ENCODE measurements around the gene BICD1. TPM values are rescaled to one million over a fixed set of nuclear protein-coding genes. Genes with fewer than 3 reads are reported as not detected.

BICD1 gene
- total RNA-seq, 6 experiments from 2014 or later: 1.0 to 4.9 (median 2.1) TPM

- Histone ChIP-seq H3K4me1 (no peaks in the 10 kb centered on the region), H3K27ac (no peak overlapping the region), H3K36me3 (no peaks in the 10 kb centered on the region), H3K27me3 (no peaks in the 10 kb centered on the region), H3K4me3 (no peak overlapping the region), H3K9me3 (no peaks in the 10 kb centered on the region)
- intact Hi-C loops (cut with DNase I): no loop called here
- 76% methylated on average over 6 of the region's 6 CpGs for WGBS (ENCODE audit: insufficient coverage, low coverage, low lambda C conversion rate, missing lambda C conversion rate)
- no peak for DNase-seq
- ATAC-seq: no peak
- TF ChIP-seq CTCF (IDR thresholded peaks at IDR 0.05) (no peak), POLR2A (IDR thresholded peaks at IDR 0.05) (no peak)
Measured at GRCh38 chr12:32254260-32254956, 147.8 kb downstream of the BICD1 start.

GRCh38 chr12:32255588-32255987 lies 148.9 kb downstream of the BICD1 start:
- Histone ChIP-seq H3K36me3 (no peaks in the 10 kb centered on the region), H3K4me3 (no peak overlapping the region), H3K4me1 (no peaks in the 10 kb centered on the region), H3K27ac (no peak overlapping the region), H3K9me3 (no peaks in the 10 kb centered on the region), H3K27me3 (no peaks in the 10 kb centered on the region)
- no peak for ATAC-seq
- no peak for DNase-seq
- TF ChIP-seq POLR2A (IDR thresholded peaks at IDR 0.05) (no peak), CTCF (IDR thresholded peaks at IDR 0.05) (no peak)
- WGBS (ENCODE audit: insufficient coverage, low coverage, low lambda C conversion rate, missing lambda C conversion rate): 89% methylated on average over 4 of the region's 4 CpGs
- intact Hi-C loops (cut with DNase I): no loop called here

- no peak for TF ChIP-seq CTCF (IDR thresholded peaks at IDR 0.05)
- TF ChIP-seq POLR2A (IDR thresholded peaks at IDR 0.05): no peak
- no peak for DNase-seq
- no peak for ATAC-seq
Measured at GRCh38 chr12:32257695-32258496, 151.2 kb downstream of the BICD1 start.

GRCh38 chr12:32260696-32261095 lies 154.0 kb downstream of the BICD1 start:
- Histone ChIP-seq H3K4me1 (no peaks in the 10 kb centered on the region), H3K9me3 (no peaks in the 10 kb centered on the region), H3K27me3 (no peaks in the 10 kb centered on the region), H3K27ac (no peak overlapping the region), H3K36me3 (no peaks in the 10 kb centered on the region), H3K4me3 (no peak overlapping the region)
- ATAC-seq (no peak), DNase-seq (no peak)
- 89% methylated on average over 3 of the region's 3 CpGs for WGBS (ENCODE audit: insufficient coverage, low coverage, low lambda C conversion rate, missing lambda C conversion rate)
- TF ChIP-seq CTCF (IDR thresholded peaks at IDR 0.05) (no peak), POLR2A (IDR thresholded peaks at IDR 0.05) (no peak)
- intact Hi-C loops (cut with DNase I): no loop called here

More at GRCh38 chr12:32257695-32258496, 151.2 kb downstream of the BICD1 start:
- H3K36me3 ChIP-seq: no peaks in the 10 kb centered on the region
- 81% methylated on average over 7 of the region's 7 CpGs for WGBS (ENCODE audit: insufficient coverage, low coverage, low lambda C conversion rate, missing lambda C conversion rate)
- no peak overlapping the region for H3K4me3 ChIP-seq
- no peak overlapping the region for H3K27ac ChIP-seq
- intact Hi-C loops (cut with DNase I): no loop called here
- H3K27me3 ChIP-seq: no peaks in the 10 kb centered on the region
- no peaks in the 10 kb centered on the region for H3K9me3 ChIP-seq
- H3K4me1 ChIP-seq: no peaks in the 10 kb centered on the region

Data from right lobe of liver (tissue), 6 donors.